ENCODE measurements around the gene FOXA3. TPM values are rescaled to one million over a fixed set of nuclear protein-coding genes. Genes with fewer than 3 reads are reported as not detected.
A peak's percentile ranks its signal among the peaks of the same experiment; 100 is the strongest.

Gene FOXA3
- total and polyA plus RNA-seq, 2 experiments from 2014 or later = 14.6 to 18.6 TPM

- 87% methylated on average over 3 of the region's 3 CpGs for WGBS (ENCODE audit: low lambda C conversion rate, missing lambda C conversion rate)
- no peak for DNase-seq (ENCODE audit: low spot score)
- no peak overlapping the region for H2AFZ ChIP-seq
- no peaks in the 10 kb centered on the region for H3K27me3 ChIP-seq
- no peaks in the 10 kb centered on the region for H3K36me3 ChIP-seq (replicated peaks; ENCODE audit: insufficient read depth, low read depth)
- H3K4me2 ChIP-seq = no peak overlapping the region
- H3K9me2 ChIP-seq (replicated peaks; ENCODE audit: insufficient read depth) = no peaks in the 10 kb centered on the region
- TF ChIP-seq EZH2phosphoT487 (IDR thresholded peaks at IDR 0.05; ENCODE audit: low read depth, severe bottlenecking, unreplicated experiment) = no peak
- TF ChIP-seq CTCF (IDR thresholded peaks at IDR 0.05; ENCODE audit: poor library complexity) = no peak
- no peak for TF ChIP-seq EZH2 (IDR thresholded peaks at IDR 0.05; ENCODE audit: borderline replicate concordance)
- peaks cover 5% of the 10 kb centered on the region for H3K79me2 ChIP-seq
- no peak overlapping the region for H3K4me3 ChIP-seq
- peaks cover 8% of the 10 kb centered on the region for H3K4me1 ChIP-seq (ENCODE audit: insufficient read depth)
- no peaks in the 10 kb centered on the region for H3K9me3 ChIP-seq (ENCODE audit: low read depth)
- H3K27ac ChIP-seq = no peak overlapping the region
- no peaks in the 10 kb centered on the region for H4K20me1 ChIP-seq (ENCODE audit: insufficient read depth, poor library complexity, severe bottlenecking)
Observed at GRCh38 chr19:45906221-45906620, 42.1 kb downstream of the FOXA3 start.

GRCh38 chr19:45908956-45909355 is 44.8 kb downstream of the FOXA3 start:
- no peak for DNase-seq (ENCODE audit: low spot score)
- no peaks in the 10 kb centered on the region for H3K27me3 ChIP-seq
- TF ChIP-seq CTCF (IDR thresholded peaks at IDR 0.05; ENCODE audit: poor library complexity) (no peak), EZH2 (IDR thresholded peaks at IDR 0.05; ENCODE audit: borderline replicate concordance) (no peak), EZH2phosphoT487 (IDR thresholded peaks at IDR 0.05; ENCODE audit: low read depth, severe bottlenecking, unreplicated experiment) (no peak)
- no peaks in the 10 kb centered on the region for H3K36me3 ChIP-seq (replicated peaks; ENCODE audit: insufficient read depth, low read depth)
- no peak overlapping the region for H3K4me2 ChIP-seq
- 75% methylated on average over 5 of the region's 5 CpGs for WGBS (ENCODE audit: low lambda C conversion rate, missing lambda C conversion rate)
- no peaks in the 10 kb centered on the region for H3K4me1 ChIP-seq (ENCODE audit: insufficient read depth)
- H3K79me2 ChIP-seq = no peaks in the 10 kb centered on the region
- H4K20me1 ChIP-seq (ENCODE audit: insufficient read depth, poor library complexity, severe bottlenecking) = no peaks in the 10 kb centered on the region
- H3K4me3 ChIP-seq = no peak overlapping the region
- no peak overlapping the region for H3K27ac ChIP-seq
- no peaks in the 10 kb centered on the region for H3K9me3 ChIP-seq (ENCODE audit: low read depth)
- no peak overlapping the region for H2AFZ ChIP-seq
- H3K9me2 ChIP-seq (replicated peaks; ENCODE audit: insufficient read depth) = no peaks in the 10 kb centered on the region

- Histone ChIP-seq H4K20me1 (ENCODE audit: insufficient read depth, poor library complexity, severe bottlenecking) (no peaks in the 10 kb centered on the region), H3K9me2 (replicated peaks; ENCODE audit: insufficient read depth) (no peaks in the 10 kb centered on the region), H3K4me3 (no peak overlapping the region), H3K9me3 (ENCODE audit: low read depth) (no peaks in the 10 kb centered on the region), H3K4me1 (ENCODE audit: insufficient read depth) (no peaks in the 10 kb centered on the region), H3K79me2 (no peaks in the 10 kb centered on the region), H2AFZ (no peak overlapping the region), H3K4me2 (no peak overlapping the region), H3K27ac (no peak overlapping the region), H3K36me3 (replicated peaks; ENCODE audit: insufficient read depth, low read depth) (no peaks in the 10 kb centered on the region), H3K27me3 (no peaks in the 10 kb centered on the region)
- TF ChIP-seq EZH2 (IDR thresholded peaks at IDR 0.05; ENCODE audit: borderline replicate concordance) (no peak), EZH2phosphoT487 (IDR thresholded peaks at IDR 0.05; ENCODE audit: low read depth, severe bottlenecking, unreplicated experiment) (no peak), CTCF (IDR thresholded peaks at IDR 0.05; ENCODE audit: poor library complexity) (no peak)
- WGBS (ENCODE audit: low lambda C conversion rate, missing lambda C conversion rate) = 66% methylated on average over 8 of the region's 8 CpGs
- peak; percentile 60 for DNase-seq (ENCODE audit: low spot score)
Observed at GRCh38 chr19:45911291-45911690, 47.2 kb downstream of the FOXA3 start.
